NCI-H748 (cell line): ENCODE data around the gene TAF1.
"Not testable (repeated sequence)": the region's sequence is repeated elsewhere in the genome, so short reads cannot be mapped to it uniquely, and the experiment has no call there.

ENCODE experiments used
- DNase-seq: peaks from one replicate; lab custom pipeline; 2025; ENCODE audit not compliant: unreplicated experiment; lab: John Stamatoyannopoulos, UW

Gene TAF1

GRCh38 chrX:71438750-71439149, 72.6 kb downstream of the TAF1 start:
- DNase-seq: no peak

- DNase-seq: no peak
Measured at GRCh38 chrX:71439420-71439819, 73.3 kb downstream of the TAF1 start.

DNA sequence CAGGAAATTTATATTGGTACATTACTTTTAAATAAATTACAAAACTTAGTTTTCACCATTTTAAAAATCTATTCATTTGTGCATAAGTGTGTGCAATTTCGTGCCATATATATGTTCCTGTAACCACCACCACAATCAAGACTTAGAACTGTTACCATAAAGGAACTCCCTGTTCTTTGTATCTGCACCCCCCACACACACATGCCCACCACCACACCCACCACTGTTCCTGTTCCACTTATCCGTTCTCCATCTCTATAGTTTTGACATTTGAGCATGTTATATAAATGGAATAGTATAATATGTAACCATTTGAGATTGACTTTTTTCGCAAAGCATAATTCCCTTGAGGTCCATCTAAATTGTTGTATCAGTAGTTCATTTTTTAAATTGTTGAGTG, 73.7 kb downstream of the TAF1 start:
- no peak for DNase-seq

DNA sequence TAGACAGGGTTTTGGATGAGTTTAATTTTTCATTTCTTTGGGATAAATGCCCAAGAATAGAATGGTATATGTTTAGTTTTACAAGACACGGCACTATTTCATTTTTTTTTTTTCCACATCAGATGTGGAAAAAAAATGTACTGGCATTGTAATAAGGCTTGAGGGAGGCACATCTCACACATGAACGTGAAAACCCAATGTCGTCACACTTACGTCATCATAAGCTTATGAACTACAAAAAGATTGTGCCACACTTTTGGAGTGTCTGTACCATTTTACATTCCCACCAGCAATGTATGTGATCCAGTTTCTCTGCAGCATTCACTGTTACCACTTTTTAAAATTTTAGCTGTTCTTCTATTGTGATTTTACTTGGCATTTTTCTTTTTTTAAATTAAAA, 74.2 kb downstream of the TAF1 start:
- no peak for DNase-seq

DNA sequence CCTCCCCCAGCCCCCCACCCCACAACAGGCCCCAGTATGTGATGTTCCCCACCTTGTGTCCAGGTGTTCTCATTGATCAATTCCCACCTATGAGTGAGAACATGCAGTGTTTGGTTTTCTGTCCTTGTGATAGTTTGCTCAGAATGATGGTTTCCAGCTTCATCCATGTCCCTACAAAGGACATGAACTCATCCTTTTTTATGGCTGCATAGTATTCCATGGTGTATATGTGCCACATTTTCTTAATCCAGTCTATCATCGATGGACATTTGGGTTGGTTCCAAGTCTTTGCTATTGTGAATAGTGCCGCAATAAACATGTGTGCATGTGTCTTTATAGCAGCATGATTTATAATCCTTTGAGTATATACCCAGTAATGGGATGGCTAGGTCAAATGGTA, 75.7 kb downstream of the TAF1 start:
- not testable (repeated sequence) for DNase-seq

DNA sequence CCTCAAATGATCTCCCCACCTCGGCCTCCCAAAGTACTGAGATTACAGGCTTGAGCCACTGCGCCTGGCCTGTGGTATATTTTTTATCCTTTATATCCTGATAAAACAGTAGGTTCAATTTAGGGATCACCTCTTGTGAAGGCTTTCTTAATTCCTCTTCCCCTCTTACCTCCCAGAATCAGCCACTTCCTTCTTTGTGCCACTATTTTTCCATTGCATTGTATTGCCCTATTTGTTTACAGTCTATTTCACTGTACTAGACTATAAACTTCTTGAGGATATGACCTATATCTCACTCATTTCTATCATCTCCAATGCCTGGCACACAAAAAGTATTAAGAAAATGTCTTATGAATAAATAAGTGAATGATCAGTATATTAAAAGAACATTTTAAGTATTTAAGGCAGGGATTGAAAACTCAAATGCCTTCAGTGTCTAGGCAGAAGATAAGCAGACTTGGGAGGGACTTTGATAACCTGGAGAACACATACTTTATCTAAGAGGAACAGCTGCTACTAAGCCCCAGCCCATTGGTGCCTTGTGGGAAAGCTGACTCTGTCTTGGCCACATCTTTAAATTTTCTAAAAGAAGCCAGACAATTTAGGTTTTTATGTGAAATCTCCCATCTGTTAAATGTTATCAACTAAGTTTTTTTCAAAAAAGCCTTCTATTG, 84.4 kb downstream of the TAF1 start:
- no peak for DNase-seq

DNA sequence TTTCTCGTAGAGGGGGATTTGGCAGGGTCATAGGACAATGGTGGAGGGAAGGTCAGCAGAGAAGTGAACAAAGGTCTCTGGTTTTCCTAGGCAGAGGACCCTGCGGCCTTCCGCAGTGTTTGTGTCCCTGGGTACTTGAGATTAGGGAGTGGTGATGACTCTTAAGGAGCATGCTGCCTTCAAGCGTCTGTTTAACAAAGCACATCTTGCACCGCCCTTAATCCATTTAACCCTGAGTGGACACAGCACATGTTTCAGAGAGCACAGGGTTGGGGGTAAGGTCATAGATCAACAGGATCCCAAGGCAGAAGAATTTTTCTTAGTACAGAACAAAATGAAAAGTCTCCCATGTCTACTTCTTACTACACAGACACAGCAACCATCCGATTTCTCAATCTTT, 85.4 kb downstream of the TAF1 start:
- not testable (repeated sequence) for DNase-seq

- no peak for DNase-seq
Measured at GRCh38 chrX:71453056-71453455, 86.9 kb downstream of the TAF1 start.

GRCh38 chrX:71454222-71454621, 88.1 kb downstream of the TAF1 start:
- DNase-seq: no peak

- DNase-seq: no peak
Measured at GRCh38 chrX:71458866-71459265, 92.7 kb downstream of the TAF1 start.

DNA sequence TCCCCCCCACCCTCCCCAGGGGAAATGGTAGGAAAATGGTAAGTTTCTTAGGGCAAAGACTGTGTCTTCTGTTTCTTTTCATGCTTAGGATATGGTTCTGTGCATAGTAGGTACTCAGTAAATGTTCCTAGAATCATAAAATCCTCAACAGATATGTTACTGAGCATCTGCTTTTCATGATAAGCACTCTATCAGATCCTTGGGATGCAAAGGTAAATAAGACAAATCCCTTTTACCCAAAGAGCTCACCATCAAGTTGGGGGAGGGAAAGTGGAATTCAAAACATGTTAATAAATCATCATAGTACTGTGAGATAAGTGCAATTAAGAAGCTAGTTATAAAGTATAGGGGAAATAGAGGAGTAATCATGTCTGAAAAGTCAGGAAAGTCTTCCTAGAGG, 98.8 kb downstream of the TAF1 start:
- DNase-seq: no peak

DNA sequence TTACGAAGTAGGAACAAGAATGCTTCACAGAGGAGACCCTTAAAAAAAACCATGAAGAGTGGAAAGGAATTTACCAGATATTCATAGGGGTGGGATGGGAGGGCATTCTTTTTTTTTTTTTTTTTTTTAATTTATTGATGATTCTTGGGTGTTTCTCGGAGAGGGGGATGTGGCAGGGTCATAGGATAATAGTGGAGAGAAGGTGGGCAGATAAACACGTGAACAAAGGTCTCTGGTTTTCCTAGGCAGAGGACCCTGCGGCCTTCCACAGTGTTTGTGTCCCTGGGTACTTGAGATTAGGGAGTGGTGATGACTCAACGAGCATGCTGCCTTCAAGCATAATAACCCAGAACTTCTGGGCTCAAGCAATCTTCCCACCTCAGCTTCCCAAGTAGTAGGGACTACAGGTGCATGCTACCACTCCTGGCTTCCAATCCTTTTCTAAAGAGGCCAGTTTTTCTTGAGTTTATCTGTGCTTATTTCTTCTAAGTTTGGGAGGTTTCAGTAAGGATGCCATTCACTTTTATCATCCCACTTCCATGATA, 100.9 kb downstream of the TAF1 start:
- no peak for DNase-seq

DNA sequence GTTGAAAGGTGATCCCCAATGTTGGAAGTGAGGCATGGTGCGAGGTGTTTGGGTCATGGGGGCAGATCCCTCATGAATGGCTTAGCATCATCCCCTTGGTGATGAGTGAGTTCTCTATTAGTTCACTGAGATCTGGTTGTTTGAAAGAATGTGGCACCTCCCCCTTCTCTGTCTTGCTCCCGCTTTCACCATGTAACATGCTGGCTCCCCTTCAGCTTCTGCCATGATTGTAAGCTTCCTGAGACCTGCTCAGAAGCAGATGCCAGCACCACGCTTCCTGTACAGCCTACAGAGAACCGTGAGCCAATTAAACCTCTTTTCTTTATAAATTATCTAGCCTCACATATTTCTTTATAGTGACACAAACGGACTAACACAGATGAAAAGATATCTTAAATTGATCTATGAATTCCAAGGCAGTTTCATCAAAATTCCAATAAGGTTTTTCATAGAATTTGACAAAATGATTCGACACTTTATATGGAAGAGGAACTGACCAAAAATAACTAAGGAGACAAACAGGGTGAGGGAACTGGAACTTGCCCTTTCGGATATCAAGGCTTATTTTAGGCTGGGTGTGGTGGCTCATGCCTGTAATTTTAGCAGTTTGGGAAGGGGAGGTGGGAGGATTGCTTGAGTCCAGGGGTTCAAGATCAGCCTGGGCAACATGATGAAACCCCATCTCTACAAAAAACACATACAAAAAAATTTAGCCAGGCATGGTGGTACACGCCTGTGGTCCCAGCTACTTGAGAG, 109.8 kb downstream of the TAF1 start:
- DNase-seq: no peak

DNA sequence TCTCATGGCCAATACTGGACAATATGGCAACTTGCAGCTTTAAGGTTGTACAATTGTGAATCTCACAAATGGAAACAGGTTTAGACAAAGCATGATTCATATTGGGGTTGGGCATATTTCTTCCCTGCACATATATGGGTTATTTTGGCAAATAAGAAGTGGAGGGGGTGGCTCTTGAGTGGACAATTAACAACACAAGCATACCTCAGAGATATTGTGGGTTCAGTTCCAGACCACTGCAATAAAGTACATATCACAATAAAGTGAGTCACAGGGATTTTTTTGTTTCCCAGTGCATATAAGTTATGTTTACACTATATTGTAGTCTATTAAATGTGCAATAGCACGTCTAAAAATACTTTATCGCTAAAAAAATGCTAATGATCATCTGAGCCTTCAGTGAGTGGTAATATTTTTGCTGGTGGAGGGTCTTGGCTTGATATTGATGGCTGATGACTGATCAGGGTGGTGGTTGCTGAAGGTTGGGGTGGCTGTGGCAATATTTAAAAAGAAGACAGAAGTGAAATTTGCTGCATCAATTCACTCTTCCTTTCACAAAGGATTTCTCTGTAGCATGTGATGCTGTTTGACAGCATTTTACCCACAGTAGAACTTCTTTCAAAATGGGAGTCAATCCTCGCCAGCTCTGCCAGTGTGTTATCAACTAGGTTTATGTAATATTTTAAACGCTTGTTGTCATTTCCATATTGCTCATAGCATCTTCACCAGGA, 116.2 kb downstream of the TAF1 start:
- DNase-seq: no peak

- DNase-seq: no peak
Measured at GRCh38 chrX:71487814-71488213, 121.7 kb downstream of the TAF1 start.

GRCh38 chrX:71489540-71489939, 123.4 kb downstream of the TAF1 start:
- no peak for DNase-seq

GRCh38 chrX:71492231-71493065, 126.3 kb downstream of the TAF1 start:
- DNase-seq: peak; percentile 54

GRCh38 chrX:71493111-71493613, 127.0 kb downstream of the TAF1 start:
- no peak for DNase-seq

GRCh38 chrX:71495979-71496378, 129.8 kb downstream of the TAF1 start:
- peak; percentile 4 for DNase-seq

DNA sequence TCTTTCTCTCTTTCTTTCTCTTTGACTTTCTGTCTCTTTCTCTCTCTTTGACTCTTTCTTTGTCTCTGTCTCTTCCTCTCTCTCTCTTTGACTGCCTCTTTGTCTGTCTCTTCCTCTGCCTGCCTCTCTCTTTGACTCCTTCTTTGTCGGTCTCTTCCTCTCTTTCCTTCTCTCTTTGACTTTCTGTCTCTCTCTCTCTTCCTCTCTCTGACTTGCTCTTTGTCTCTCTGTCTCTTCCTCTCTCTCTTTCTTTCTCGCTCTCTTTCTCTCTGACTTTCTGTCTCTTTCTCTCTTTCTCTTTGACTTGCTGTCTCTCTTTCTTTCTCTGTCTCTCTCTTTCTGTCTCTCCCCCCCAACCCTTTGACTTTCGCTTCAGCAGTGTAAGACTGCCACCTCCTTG, 130.3 kb downstream of the TAF1 start:
- no peak for DNase-seq

DNA sequence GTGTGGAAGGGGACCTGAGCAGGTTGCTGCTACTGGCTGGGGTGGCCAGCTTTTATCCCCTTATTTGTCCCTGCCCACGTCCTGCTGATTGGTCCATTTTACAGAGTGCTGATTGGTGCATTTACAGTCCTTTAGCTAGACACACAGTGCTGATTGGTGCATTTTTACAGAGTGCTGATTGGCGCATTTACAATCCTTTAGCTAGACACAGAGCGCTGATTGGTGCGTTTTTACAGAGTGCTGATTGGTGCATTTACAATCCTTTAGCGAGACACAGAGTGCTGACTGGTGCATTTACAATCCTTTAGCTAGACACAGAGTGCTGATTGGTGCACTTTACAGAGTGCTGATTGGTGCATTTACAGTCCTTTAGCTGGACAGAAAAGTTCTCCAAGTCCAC, 135.9 kb downstream of the TAF1 start:
- not testable (repeated sequence) for DNase-seq
